Parathyroid adenoma (tissue), 2 donors: ENCODE data around the gene TUBB3.

Experiments
- H2AFZ ChIP-seq: fragments of 300-600 bp; sonication (generic); one replicate; pipeline ENCODE4 v1.7.0; 2017; ENCODE audit warnings: antibody characterized with exemption, mild to moderate bottlenecking
- H3K27ac ChIP-seq: fragments of 300-600 bp; sonication (generic); one replicate; pipeline ENCODE4 v1.7.0; 2017
- H3K27me3 ChIP-seq: fragments of 300-600 bp; sonication (generic); one replicate; pipeline ENCODE4 v1.7.0; 2017; ENCODE audit warnings: low read length; ENCODE audit not compliant: control insufficient read depth, insufficient read depth
- H3K36me3 ChIP-seq: fragments of 300-600 bp; sonication (generic); one replicate; pipeline ENCODE4 v1.7.0; 2017; ENCODE audit warnings: low read length; ENCODE audit not compliant: control insufficient read depth, insufficient read depth
- H3K4me1 ChIP-seq: fragments of 300-600 bp; sonication (generic); one replicate; pipeline ENCODE4 v1.7.0; 2017; ENCODE audit warnings: control low read depth
- H3K4me2 ChIP-seq: fragments of 300-600 bp; sonication (generic); one replicate; pipeline ENCODE4 v1.7.0; 2017; ENCODE audit warnings: low read length
- H3K4me3 ChIP-seq: fragments of 300-600 bp; sonication (generic); one replicate; pipeline ENCODE4 v1.7.0; 2017; ENCODE audit warnings: low read depth, low read length
- H3K79me2 ChIP-seq: fragments of 300-600 bp; sonication (generic); one replicate; pipeline ENCODE4 v1.7.0; 2017; ENCODE audit warnings: control low read depth
- H3K9ac ChIP-seq: fragments of 300-600 bp; sonication (generic); one replicate; pipeline ENCODE4 v1.7.0; 2017; ENCODE audit warnings: mild to moderate bottlenecking
- H3K9me3 ChIP-seq: fragments of 300-600 bp; sonication (generic); one replicate; pipeline ENCODE4 v1.7.0; 2017; ENCODE audit warnings: low read length; ENCODE audit not compliant: control insufficient read depth
- CTCF ChIP-seq: fragments of 300-600 bp; sonication (generic); IDR thresholded peaks from one replicate; pipeline ENCODE4 v1.7.0; 2017; ENCODE audit warnings: antibody characterized with exemption, mild to moderate bottlenecking
- donor health status: primary hyperparathyroidism.

TUBB3 gene

GRCh38 chr16:89969741-89970410, 46.7 kb downstream of the TUBB3 start:
- H3K4me1 ChIP-seq: peaks cover 10% of the 10 kb centered on the region
- TF ChIP-seq CTCF: no peak
- no peak overlapping the region for H3K27ac ChIP-seq
- H2AFZ ChIP-seq: no peak overlapping the region
- peaks cover 22% of the 10 kb centered on the region for H3K79me2 ChIP-seq
- H3K27me3 ChIP-seq: no peaks in the 10 kb centered on the region
- no peaks in the 10 kb centered on the region for H3K9me3 ChIP-seq
- no peak overlapping the region for H3K4me2 ChIP-seq
- H3K9ac ChIP-seq: no peak overlapping the region
- H3K36me3 ChIP-seq: no peaks in the 10 kb centered on the region
- H3K4me3 ChIP-seq: no peak overlapping the region

- no peaks in the 10 kb centered on the region for H3K9me3 ChIP-seq
- no peak for TF ChIP-seq CTCF
- peak overlapping the region; percentile 99 for H2AFZ ChIP-seq
- H3K9ac ChIP-seq: peak overlapping the region; percentile 46
- peak overlapping the region; percentile 99 for H3K4me2 ChIP-seq
- no peaks in the 10 kb centered on the region for H3K27me3 ChIP-seq
- no peaks in the 10 kb centered on the region for H3K36me3 ChIP-seq
- H3K79me2 ChIP-seq: peaks cover 29% of the 10 kb centered on the region
- peaks cover 10% of the 10 kb centered on the region for H3K4me1 ChIP-seq
- H3K4me3 ChIP-seq: peak overlapping the region; percentile 94
- H3K27ac ChIP-seq: peak overlapping the region; percentile 88
Measured at GRCh38 chr16:89971495-89972243, 48.5 kb downstream of the TUBB3 start.

- TF ChIP-seq CTCF: no peak
- Histone ChIP-seq H3K27ac (peak overlapping the region; percentile 88), H3K4me3 (peak overlapping the region; percentile 94), H2AFZ (peak overlapping the region; percentile 99), H3K27me3 (no peaks in the 10 kb centered on the region), H3K79me2 (peaks cover 31% of the 10 kb centered on the region), H3K9ac (peak overlapping the region; percentile 46), H3K4me2 (peak overlapping the region; percentile 99), H3K36me3 (no peaks in the 10 kb centered on the region), H3K4me1 (peaks cover 10% of the 10 kb centered on the region), H3K9me3 (no peaks in the 10 kb centered on the region)
Measured at GRCh38 chr16:89972244-89973234, 49.4 kb downstream of the TUBB3 start.

- Histone ChIP-seq H3K4me3 (peak overlapping the region; percentile 94), H3K27ac (peak overlapping the region; percentile 88), H3K4me1 (peaks cover 10% of the 10 kb centered on the region), H3K27me3 (no peaks in the 10 kb centered on the region), H3K79me2 (peaks cover 38% of the 10 kb centered on the region), H2AFZ (peak overlapping the region; percentile 99), H3K9me3 (no peaks in the 10 kb centered on the region), H3K9ac (peak overlapping the region; percentile 46), H3K4me2 (peak overlapping the region; percentile 99), H3K36me3 (no peaks in the 10 kb centered on the region)
- no peak for TF ChIP-seq CTCF
Measured at GRCh38 chr16:89973235-89973634, 50.1 kb downstream of the TUBB3 start.
